ENCODE measurements around the gene CCT2. TPM values are rescaled to one million over a fixed set of nuclear protein-coding genes. Genes with fewer than 3 reads are reported as not detected.
A peak's percentile ranks its signal among the peaks of the same experiment; 100 is the strongest.

Gene CCT2
- total and polyA plus RNA-seq, 2 donors (not counting 1 experiment from before 2014, with no cell fraction given), result 174 to 178 TPM

- Histone ChIP-seq H3K27ac (ENCODE audit: insufficient read depth, low read length) (no peak overlapping the region), H3K9ac (ENCODE audit: insufficient read depth, low read length) (no peak overlapping the region), H3K36me3 (ENCODE audit: control insufficient read depth, insufficient read depth, low read length) (no peaks in the 10 kb centered on the region), H2AFZ (ENCODE audit: low read length) (no peak overlapping the region), H3K4me3 (replicated peaks in 1 of 4; ENCODE audit: control extremely low read depth in 1 of 4, insufficient read depth in 1 of 4, low read depth in 3 of 4, low read length in 4 of 4) (no peak overlapping the region), H3K4me2 (ENCODE audit: extremely low read depth, insufficient read depth, low read length) (no peak overlapping the region), H3K79me2 (ENCODE audit: control insufficient read depth, insufficient read depth, low read length) (no peaks in the 10 kb centered on the region), H4K20me1 (ENCODE audit: control insufficient read depth, extremely low read depth, insufficient read depth, low read length) (no peaks in the 10 kb centered on the region), H3K4me1 (ENCODE audit: control insufficient read depth, extremely low read depth, insufficient read depth, low read length) (no peaks in the 10 kb centered on the region), H3K9me3 (ENCODE audit: control insufficient read depth, insufficient read depth, low read depth, low read length) (no peaks in the 10 kb centered on the region), H3K27me3 (ENCODE audit: control insufficient read depth, insufficient read depth, low read length) (no peaks in the 10 kb centered on the region)
- DNase-seq (ENCODE audit: low read depth in 2 of 2), result no peak
- TF ChIP-seq EZH2 (IDR thresholded peaks at IDR 0.05; ENCODE audit: low read length, missing control alignments) (no peak), CTCF (conservative IDR thresholded peaks at IDR 0.05 in 1 of 2, IDR thresholded peaks at IDR 0.05 in 1 of 2; ENCODE audit: low read depth in 1 of 2, low read length in 2 of 2) (no peak)
Measured at GRCh38 chr12:69580074-69580473, 5.2 kb upstream of the CCT2 start.

GRCh38 chr12:69583203-69583602 is 2.1 kb upstream of the CCT2 start:
- no peak overlapping the region for H2AFZ ChIP-seq (ENCODE audit: low read length)
- no peak overlapping the region for H3K4me3 ChIP-seq (replicated peaks in 1 of 4; ENCODE audit: control extremely low read depth in 1 of 4, insufficient read depth in 1 of 4, low read depth in 3 of 4, low read length in 4 of 4)
- H3K36me3 ChIP-seq (ENCODE audit: control insufficient read depth, insufficient read depth, low read length), result peaks cover 2% of the 10 kb centered on the region

DNA sequence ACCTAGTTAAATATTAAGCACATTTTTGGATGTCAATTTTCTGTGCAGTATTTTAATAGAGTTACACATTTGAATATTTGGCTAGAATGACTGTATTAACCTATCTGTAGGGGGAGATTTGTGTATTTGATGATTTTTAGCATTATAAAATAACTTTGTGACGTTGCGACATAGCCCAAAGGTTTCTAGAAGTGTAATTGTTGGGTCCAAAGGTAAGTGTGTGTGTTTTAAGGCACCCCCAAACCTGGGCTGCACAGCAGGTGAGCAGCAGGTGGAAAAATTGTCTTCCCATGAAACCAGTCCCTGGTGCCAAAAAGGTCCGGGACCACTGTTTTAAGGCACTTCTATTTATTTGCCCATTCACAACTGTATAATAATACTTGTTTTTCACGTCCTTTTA is 3.3 kb downstream of the CCT2 start:
- no peak for DNase-seq (ENCODE audit: low read depth in 2 of 2)
- no peak overlapping the region for H3K4me3 ChIP-seq (replicated peaks in 1 of 4; ENCODE audit: control extremely low read depth in 1 of 4, insufficient read depth in 1 of 4, low read depth in 3 of 4, low read length in 4 of 4)
- H3K4me2 ChIP-seq (ENCODE audit: extremely low read depth, insufficient read depth, low read length), result no peak overlapping the region
- no peaks in the 10 kb centered on the region for H3K4me1 ChIP-seq (ENCODE audit: control insufficient read depth, extremely low read depth, insufficient read depth, low read length)
- no peak overlapping the region for H3K9ac ChIP-seq (ENCODE audit: insufficient read depth, low read length)
- peaks cover 13% of the 10 kb centered on the region for H3K79me2 ChIP-seq (ENCODE audit: control insufficient read depth, insufficient read depth, low read length)
- H3K9me3 ChIP-seq (ENCODE audit: control insufficient read depth, insufficient read depth, low read depth, low read length), result no peaks in the 10 kb centered on the region
- H3K36me3 ChIP-seq (ENCODE audit: control insufficient read depth, insufficient read depth, low read length), result peaks cover 20% of the 10 kb centered on the region
- no peak overlapping the region for H3K27ac ChIP-seq (ENCODE audit: insufficient read depth, low read length)
- H4K20me1 ChIP-seq (ENCODE audit: control insufficient read depth, extremely low read depth, insufficient read depth, low read length), result no peaks in the 10 kb centered on the region
- no peaks in the 10 kb centered on the region for H3K27me3 ChIP-seq (ENCODE audit: control insufficient read depth, insufficient read depth, low read length)
- no peak for TF ChIP-seq CTCF (conservative IDR thresholded peaks at IDR 0.05 in 1 of 2, IDR thresholded peaks at IDR 0.05 in 1 of 2; ENCODE audit: low read depth in 1 of 2, low read length in 2 of 2)
- H2AFZ ChIP-seq (ENCODE audit: low read length), result no peak overlapping the region

More at GRCh38 chr12:69583203-69583602, 2.1 kb upstream of the CCT2 start:
- TF ChIP-seq CTCF (conservative IDR thresholded peaks at IDR 0.05 in 1 of 2, IDR thresholded peaks at IDR 0.05 in 1 of 2; ENCODE audit: low read depth in 1 of 2, low read length in 2 of 2), result peak in 1 of 2 donors; percentile 7
- TF ChIP-seq EZH2 (IDR thresholded peaks at IDR 0.05; ENCODE audit: low read length, missing control alignments), result no peak
- Histone ChIP-seq H3K27ac (ENCODE audit: insufficient read depth, low read length) (no peak overlapping the region), H3K79me2 (ENCODE audit: control insufficient read depth, insufficient read depth, low read length) (peaks cover 13% of the 10 kb centered on the region), H3K9ac (ENCODE audit: insufficient read depth, low read length) (no peak overlapping the region), H3K4me2 (ENCODE audit: extremely low read depth, insufficient read depth, low read length) (no peak overlapping the region), H3K9me3 (ENCODE audit: control insufficient read depth, insufficient read depth, low read depth, low read length) (no peaks in the 10 kb centered on the region), H4K20me1 (ENCODE audit: control insufficient read depth, extremely low read depth, insufficient read depth, low read length) (no peaks in the 10 kb centered on the region), H3K4me1 (ENCODE audit: control insufficient read depth, extremely low read depth, insufficient read depth, low read length) (no peaks in the 10 kb centered on the region), H3K27me3 (ENCODE audit: control insufficient read depth, insufficient read depth, low read length) (no peaks in the 10 kb centered on the region)
- no peak for DNase-seq (ENCODE audit: low read depth in 2 of 2)
